ENCODE data around the gene ASXL2. TPM values are rescaled to one million over a fixed set of nuclear protein-coding genes. Genes with fewer than 3 reads are reported as not detected.

Gene ASXL2
- total RNA-seq, 1 donor from 2014 or later, result 3.3 TPM

DNA sequence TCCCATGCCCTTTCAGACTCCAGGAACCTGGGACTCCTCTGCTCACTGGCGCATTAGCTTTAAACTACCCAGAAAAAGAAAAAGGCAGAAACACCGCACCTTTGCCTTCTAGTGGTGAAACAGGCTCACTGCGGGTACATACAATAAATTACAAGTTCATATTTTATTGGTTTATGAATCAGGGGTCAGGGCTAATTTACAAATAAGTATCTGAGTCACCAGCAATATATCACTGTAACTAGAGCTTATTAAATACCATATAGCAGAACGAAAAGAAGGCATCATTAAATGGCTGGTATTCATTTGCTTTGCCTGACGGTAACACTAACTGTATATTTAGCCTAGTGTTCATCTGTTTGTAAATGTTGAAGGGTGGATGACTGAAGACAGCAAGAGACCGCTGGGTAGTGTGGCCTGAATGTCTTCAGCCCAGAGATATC, 178.0 kb downstream of the ASXL2 start:
- FAIRE-seq (no peak), DNase-seq (ENCODE audit: low spot score in 2 of 2) (peak in 1 of 2 donors; percentile 43)

- no peak for DNase-seq (ENCODE audit: low spot score in 2 of 2)
- no peak for FAIRE-seq
Observed at GRCh38 chr2:25699216-25699615, 179.1 kb downstream of the ASXL2 start.

DNA sequence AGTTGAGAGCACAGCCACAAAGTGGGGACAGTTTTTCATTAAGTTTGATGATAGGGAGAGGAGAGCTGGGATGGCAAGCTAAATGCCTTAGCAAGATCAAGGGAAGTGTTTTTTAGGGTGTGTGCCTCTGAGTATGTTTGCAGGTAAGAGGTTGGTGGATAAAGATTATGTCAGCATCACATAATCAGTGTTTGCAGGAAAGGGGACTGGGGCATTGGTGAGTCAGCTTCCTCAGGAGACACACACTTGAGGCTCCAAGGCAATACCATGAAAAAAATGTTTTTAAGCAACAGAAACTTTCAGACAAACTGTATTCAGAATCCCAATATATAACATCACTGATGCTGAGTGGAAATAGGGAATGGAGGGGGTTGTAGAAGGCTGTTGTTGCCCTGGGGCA, 179.5 kb downstream of the ASXL2 start:
- FAIRE-seq (no peak), DNase-seq (ENCODE audit: low spot score in 2 of 2) (no peak)

DNA sequence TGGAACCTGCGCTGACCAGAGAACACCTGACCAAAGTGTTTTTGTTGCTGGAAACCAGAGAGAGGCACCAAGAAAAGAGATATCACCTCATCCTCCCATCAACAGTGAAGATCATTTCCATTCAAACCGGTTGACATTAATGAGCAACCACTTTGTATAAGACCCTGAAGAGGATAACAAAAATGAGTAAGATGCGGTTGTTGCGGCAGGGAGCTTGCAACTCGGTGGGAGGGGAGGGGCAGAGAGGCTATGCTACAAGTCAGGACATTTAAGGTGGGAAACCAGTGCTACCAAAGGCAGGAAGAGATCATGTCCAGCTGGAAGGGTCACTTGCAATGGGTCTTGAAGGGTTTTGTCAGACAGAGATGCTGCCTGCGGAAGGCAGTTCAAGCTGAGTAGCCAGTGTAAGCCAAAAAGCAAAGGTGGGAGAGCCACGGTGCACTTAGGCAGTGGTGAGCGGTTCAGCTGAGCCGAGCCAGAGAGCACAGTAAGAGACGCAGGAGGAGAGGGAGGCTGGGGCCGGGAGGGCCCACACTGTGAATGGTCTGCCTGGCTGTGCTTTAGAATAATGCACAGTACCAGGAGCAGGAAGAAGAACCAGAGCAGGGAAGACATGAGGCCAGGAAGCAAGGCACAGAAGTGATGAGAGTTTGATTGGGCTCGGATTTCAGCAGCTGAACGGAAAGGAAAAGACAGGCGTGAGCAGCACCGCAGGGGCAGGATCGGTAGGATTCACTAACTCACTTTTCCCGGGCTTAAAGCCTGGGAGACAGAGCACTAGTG, 180.5 kb downstream of the ASXL2 start:
- DNase-seq (ENCODE audit: low spot score in 2 of 2) (no peak), FAIRE-seq (no peak)

DNA sequence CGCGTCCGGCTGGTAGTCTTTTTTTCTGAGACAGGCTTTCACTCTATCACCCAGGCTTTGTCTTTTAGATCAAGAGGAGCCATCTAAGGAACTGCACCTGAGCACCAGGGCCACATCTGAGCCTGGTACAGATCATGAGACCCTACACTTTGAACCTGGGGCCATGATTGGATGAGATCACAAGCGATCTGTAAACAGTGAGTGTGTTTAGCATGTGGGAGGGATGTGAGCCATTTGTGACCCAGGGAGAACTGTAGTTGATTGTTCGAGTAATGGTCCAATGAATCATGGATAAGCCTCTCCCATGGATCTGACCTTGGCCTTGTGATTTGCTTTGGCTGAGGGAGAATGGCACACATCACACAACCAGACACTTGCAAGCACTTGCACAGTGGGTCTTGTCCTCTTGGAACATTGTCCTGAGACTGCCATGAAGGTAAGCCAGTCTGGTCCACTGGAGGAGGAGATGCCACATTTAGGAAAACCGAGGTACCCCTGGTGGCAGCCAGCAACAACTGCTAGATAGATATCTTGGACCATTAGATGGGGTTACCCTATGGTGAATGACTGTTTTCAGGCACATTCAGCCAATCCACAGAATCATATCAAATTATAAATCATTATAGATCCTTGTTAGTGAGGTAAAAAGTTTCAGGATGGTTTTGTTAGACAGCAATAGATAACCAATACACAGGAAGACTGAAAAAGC, 185.4 kb downstream of the ASXL2 start:
- DNase-seq (ENCODE audit: low spot score in 2 of 2), result no peak
- no peak for FAIRE-seq

DNA sequence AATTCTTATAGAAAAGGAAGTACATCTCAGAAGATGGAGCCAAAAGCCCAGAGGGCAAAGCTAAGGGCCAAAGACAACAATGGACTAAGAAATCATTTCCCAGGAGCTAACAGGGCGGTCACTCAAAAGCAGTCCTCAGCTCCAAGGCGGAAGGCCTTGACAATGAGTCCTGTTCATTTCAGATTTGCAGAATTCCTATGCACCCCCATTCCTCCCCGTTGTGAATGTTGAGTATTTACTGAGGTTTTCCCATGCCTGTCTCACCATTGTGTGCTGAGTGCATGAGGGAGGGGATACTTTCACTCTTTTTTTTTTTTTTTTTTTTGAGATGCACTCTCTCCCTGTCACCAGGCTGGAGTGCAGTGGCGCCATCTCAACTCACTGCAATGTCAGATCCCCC, 186.1 kb downstream of the ASXL2 start:
- DNase-seq (ENCODE audit: low spot score in 2 of 2) (no peak), FAIRE-seq (no peak)

GRCh38 chr2:25690058-25690457, 188.2 kb downstream of the ASXL2 start:
- FAIRE-seq (no peak), DNase-seq (ENCODE audit: low spot score in 2 of 2) (no peak)

GRCh38 chr2:25688236-25688635, 190.1 kb downstream of the ASXL2 start:
- DNase-seq (ENCODE audit: low spot score in 2 of 2) (no peak), FAIRE-seq (no peak)

DNA sequence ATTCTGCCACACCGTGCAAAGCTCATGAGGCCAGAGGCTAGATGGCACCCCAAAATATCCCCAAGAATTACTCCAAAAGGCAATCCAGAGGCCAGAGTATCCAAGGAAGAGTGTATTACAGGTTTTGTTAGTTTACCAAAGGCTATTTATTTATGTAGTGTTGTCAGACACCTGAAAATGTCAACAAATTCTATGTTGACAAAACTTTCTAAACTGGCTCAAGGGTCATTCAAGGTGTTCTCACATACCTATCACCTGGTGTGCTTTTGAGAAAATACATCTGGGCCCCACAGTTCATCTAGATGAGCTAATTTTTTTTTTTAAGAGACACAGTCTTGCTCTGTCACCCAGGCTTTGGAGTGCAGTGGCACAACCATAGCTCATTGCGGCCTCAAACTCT, 192.5 kb downstream of the ASXL2 start:
- FAIRE-seq (no peak), DNase-seq (ENCODE audit: low spot score in 2 of 2) (no peak)

- DNase-seq (ENCODE audit: low spot score in 2 of 2) (no peak), FAIRE-seq (no peak)
Observed at GRCh38 chr2:25684577-25685473, 193.5 kb downstream of the ASXL2 start.

Small RNA genes lying within 50 kb of the gene (small RNA-seq; reads per million reads assigned to genes)
- gene NDUFB4P4 (not detected), gene RF00019 (not detected)

Other genes starting within 250 kb of the ASXL2 start
- gene DTNB, start 204.9 kb downstream of the ASXL2 start, total RNA-seq, result 18.3 TPM
- gene KIF3C, start 104.0 kb upstream of the ASXL2 start, total RNA-seq, result 86.8 TPM
- gene RAB10, start 155.6 kb upstream of the ASXL2 start, total RNA-seq, result 152 TPM

Data from frontal cortex (tissue), 4 donors.